K562 (cell line): ENCODE results near the gene NFATC3.

ENCODE experiments used
- BCL6 ChIP-seq: fragments of 250-450 bp; sonication (Bioruptor Pico); IDR thresholded peaks from 2 replicates; pipeline ENCODE4 v1.4.0; 2020
- PHF8 ChIP-seq: fragments of 200-600 bp; sonication (generic); IDR thresholded peaks from 2 replicates; pipeline ENCODE4 v1.6.1; 2012; ENCODE audit warnings: mixed run types, mild to moderate bottlenecking, inconsistent platforms, low read length, moderate library complexity, borderline replicate concordance
- RFX5 ChIP-seq: IDR thresholded peaks from 2 replicates; pipeline ENCODE4 v1.6.1; 2011; ENCODE audit warnings: low read depth, mild to moderate bottlenecking, improper control_type of control experiment, low read length
- SPI1 ChIP-seq: IDR thresholded peaks from 2 replicates; pipeline ENCODE4 v1.6.1; 2011; ENCODE audit warnings: low read depth, low read length, control low read depth, borderline replicate concordance
- TF ChIP-seq, protein P1 (sequence below), 3 experiments: IDR thresholded peaks in 2 of 3; conservative IDR thresholded peaks in 1 of 3; 2 replicates each; pipeline ENCODE4 v1.5.1; 2011 to 2012; ENCODE audit warnings: low read length in 3 of 3, mild to moderate bottlenecking in 3 of 3, control low read depth in 2 of 3, improper control_type of control experiment in 1 of 3, inconsistent platforms in 1 of 3, low read depth in 1 of 3, mixed read lengths in 1 of 3, moderate library complexity in 1 of 3; ENCODE audit not compliant: insufficient read depth in 2 of 3

DNA sequence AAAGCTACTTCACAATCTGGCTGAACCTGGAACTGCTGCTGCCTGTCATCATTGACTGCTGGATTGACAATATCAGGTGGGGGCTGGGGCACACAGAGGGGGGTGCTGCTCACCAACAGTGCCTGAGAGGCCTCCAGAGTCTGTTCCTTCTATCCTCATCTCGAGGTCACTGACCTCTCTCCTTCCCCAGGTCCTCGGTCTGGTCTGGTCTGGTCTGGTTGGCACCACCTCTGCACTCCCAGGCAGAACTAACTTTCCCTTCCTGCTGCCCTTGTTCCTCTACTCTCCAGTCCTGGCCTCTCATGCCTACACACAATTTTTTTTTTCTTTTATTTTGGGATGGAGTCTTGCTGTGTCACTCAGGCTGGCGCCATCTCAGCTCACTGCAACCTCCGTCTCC is 164.2 kb downstream of the NFATC3 start:
- TF ChIP-seq, protein P1, sequence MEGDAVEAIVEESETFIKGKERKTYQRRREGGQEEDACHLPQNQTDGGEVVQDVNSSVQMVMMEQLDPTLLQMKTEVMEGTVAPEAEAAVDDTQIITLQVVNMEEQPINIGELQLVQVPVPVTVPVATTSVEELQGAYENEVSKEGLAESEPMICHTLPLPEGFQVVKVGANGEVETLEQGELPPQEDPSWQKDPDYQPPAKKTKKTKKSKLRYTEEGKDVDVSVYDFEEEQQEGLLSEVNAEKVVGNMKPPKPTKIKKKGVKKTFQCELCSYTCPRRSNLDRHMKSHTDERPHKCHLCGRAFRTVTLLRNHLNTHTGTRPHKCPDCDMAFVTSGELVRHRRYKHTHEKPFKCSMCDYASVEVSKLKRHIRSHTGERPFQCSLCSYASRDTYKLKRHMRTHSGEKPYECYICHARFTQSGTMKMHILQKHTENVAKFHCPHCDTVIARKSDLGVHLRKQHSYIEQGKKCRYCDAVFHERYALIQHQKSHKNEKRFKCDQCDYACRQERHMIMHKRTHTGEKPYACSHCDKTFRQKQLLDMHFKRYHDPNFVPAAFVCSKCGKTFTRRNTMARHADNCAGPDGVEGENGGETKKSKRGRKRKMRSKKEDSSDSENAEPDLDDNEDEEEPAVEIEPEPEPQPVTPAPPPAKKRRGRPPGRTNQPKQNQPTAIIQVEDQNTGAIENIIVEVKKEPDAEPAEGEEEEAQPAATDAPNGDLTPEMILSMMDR (IDR thresholded peaks at IDR 0.05 in 2 of 3, conservative IDR thresholded peaks at IDR 0.05 in 1 of 3; ENCODE audit: insufficient read depth in 2 of 3, low read depth in 1 of 3, low read length in 3 of 3): no peak
- TF ChIP-seq SPI1 (no peak), BCL6 (CRISPR knock-in tag) (no peak), RFX5 (no peak), PHF8 (no peak)
